SK-N-SH (cell line): ENCODE data around the gene MDM4. TPM values are rescaled to one million over a fixed set of nuclear protein-coding genes. Genes with fewer than 3 reads are reported as not detected.
A peak's percentile ranks its signal among the peaks of the same experiment; 100 is the strongest.

Experiments
- CTCF ChIA-PET: fragments of 300-600, 350-600 bp; formaldehyde crosslinking; extraction: SDS; loops from one replicate; lab custom pipeline; 2021; lab: Yijun Ruan, JAX
- POLR2A ChIA-PET: fragments of 350-600 bp; sonication (Branson Sonifier 250); formaldehyde crosslinking; extraction: SDS; loops from one replicate; lab custom pipeline; 2020; ENCODE audit warnings: antibody characterized with exemption, inconsistent platforms; lab: Yijun Ruan, JAX
- DNase-seq: peaks from one replicate; pipeline ENCODE4 v3.0.0; 2012
- H2AFZ ChIP-seq: fragments of 200-600 bp; sonication (generic); 2 replicates; pipeline ENCODE4 v1.8.1; 2016; ENCODE audit warnings: antibody characterized with exemption, mild to moderate bottlenecking, low read depth
- H3F3A ChIP-seq: fragments of 200-600 bp; sonication (generic); replicated peaks from 2 replicates; pipeline ENCODE3; 2016; ENCODE audit warnings: antibody characterized with exemption, mild to moderate bottlenecking; ENCODE audit not compliant: insufficient read depth
- H3K27ac ChIP-seq, 2 experiments: fragments of 200-500 bp in 1 of 2; fragments of 200-600 bp in 1 of 2; sonication (Bioruptor generic) in 1 of 2; sonication (generic), shearing (Covaris generic) in 1 of 2; 2 replicates each; pipeline versions ENCODE4 v1.5.1 to v1.6.1; 2014 to 2016; ENCODE audit warnings: low read depth in 2 of 2, inconsistent platforms in 1 of 2, low read length in 1 of 2, mild to moderate bottlenecking in 1 of 2, mixed read lengths in 1 of 2
- H3K27me3 ChIP-seq: fragments of 200-600 bp; sonication (generic), shearing (Covaris generic); 2 replicates; pipeline ENCODE4 v1.6.1; 2016; ENCODE audit warnings: mixed run types; ENCODE audit not compliant: insufficient read depth
- H3K36me3 ChIP-seq, 2 experiments: fragments of 200-500 bp in 1 of 2; fragments of 200-600 bp in 1 of 2; sonication (Bioruptor generic) in 1 of 2; sonication (generic) in 1 of 2; replicated peaks in 1 of 2; 2 replicates each; pipeline versions ENCODE3 to v1.5.1; 2014 to 2016; ENCODE audit warnings: low read length in 1 of 2, mild to moderate bottlenecking in 1 of 2; ENCODE audit not compliant: insufficient read depth in 2 of 2, control insufficient read depth in 1 of 2
- H3K4me1 ChIP-seq, 2 experiments: fragments of 200-500 bp in 1 of 2; fragments of 200-600 bp in 1 of 2; sonication (Bioruptor generic) in 1 of 2; sonication (generic), shearing (Covaris generic) in 1 of 2; 2 replicates each; pipeline versions ENCODE4 v1.5.1 to v1.6.1; 2014 to 2016; ENCODE audit warnings: low read depth in 1 of 2, low read length in 1 of 2, mixed run types in 1 of 2; ENCODE audit not compliant: insufficient read depth in 2 of 2, control insufficient read depth in 1 of 2
- H3K4me2 ChIP-seq: fragments of 200-600 bp; sonication (generic), shearing (Covaris generic); 2 replicates; pipeline ENCODE4 v1.6.1; 2017; ENCODE audit warnings: mixed run types
- H3K4me3 ChIP-seq, 2 experiments: fragments of 200-500 bp in 1 of 2; fragments of 200-600 bp in 1 of 2; sonication (Bioruptor generic) in 1 of 2; sonication (generic), shearing (Covaris generic) in 1 of 2; 2 replicates each; pipeline versions ENCODE4 v1.5.1 to v1.8.1; 2014 to 2016; ENCODE audit warnings: low read depth in 2 of 2, inconsistent platforms in 1 of 2, low read length in 1 of 2, mild to moderate bottlenecking in 1 of 2, mixed read lengths in 1 of 2, moderate library complexity in 1 of 2
- H3K79me2 ChIP-seq: fragments of 200-600 bp; sonication (generic); 2 replicates; pipeline ENCODE4 v1.8.1; 2017; ENCODE audit warnings: mild to moderate bottlenecking; ENCODE audit not compliant: insufficient read depth
- H3K9ac ChIP-seq: fragments of 200-600 bp; sonication (generic); 2 replicates; pipeline ENCODE4 v1.6.1; 2017; ENCODE audit warnings: mixed run types
- H3K9me2 ChIP-seq: fragments of 200-600 bp; sonication (generic); 2 replicates; pipeline ENCODE4 v1.6.1; 2017; ENCODE audit warnings: mixed run types
- H3K9me3 ChIP-seq: fragments of 200-600 bp; sonication (generic); 2 replicates; pipeline ENCODE4 v1.6.1; 2017; ENCODE audit warnings: mixed run types, mild to moderate bottlenecking, moderate library complexity
- H4K20me1 ChIP-seq: fragments of 200-600 bp; sonication (generic); 2 replicates; pipeline ENCODE4 v1.6.1; 2017; ENCODE audit warnings: mild to moderate bottlenecking, mixed run types; ENCODE audit not compliant: insufficient read depth
- CHD2 ChIP-seq: fragments of 150-350 bp; IDR thresholded peaks from 2 replicates; pipeline ENCODE4 v1.6.1; 2018; ENCODE audit warnings: low read length; ENCODE audit not compliant: partially characterized antibody
- ELF1 ChIP-seq: IDR thresholded peaks from 2 replicates; pipeline ENCODE4 v1.4.0; 2012
- EP300 ChIP-seq, 2 experiments: IDR thresholded peaks; 2 replicates each; pipeline versions ENCODE4 v1.4.0 to v1.6.1; 2012; ENCODE audit warnings: borderline replicate concordance in 1 of 2, low read depth in 1 of 2, low read length in 1 of 2
- EZH2phosphoT487 ChIP-seq: fragments of 200-600 bp; sonication (generic); IDR thresholded peaks from 2 replicates; pipeline ENCODE4 v1.6.1; 2017; ENCODE audit warnings: low read depth, mixed run types, mild to moderate bottlenecking, antibody characterized with exemption, moderate library complexity, borderline replicate concordance
- FOSL2 ChIP-seq: IDR thresholded peaks from 2 replicates; pipeline ENCODE4 v1.4.0; 2012; ENCODE audit warnings: low read depth, mild to moderate bottlenecking, moderate library complexity, borderline replicate concordance
- FOXM1 ChIP-seq: IDR thresholded peaks from 2 replicates; pipeline ENCODE4 v1.4.0; 2012; ENCODE audit warnings: low read depth, mild to moderate bottlenecking
- GATA2 ChIP-seq: sonication (generic); formaldehyde crosslinking; IDR thresholded peaks from 2 replicates; pipeline ENCODE4 v1.5.0; 2020; ENCODE audit warnings: mild to moderate bottlenecking, missing genetic modification reagents
- JUND ChIP-seq: IDR thresholded peaks from 2 replicates; pipeline ENCODE4 v1.4.0; 2012
- MXI1 ChIP-seq: IDR thresholded peaks from 2 replicates; pipeline ENCODE4 v1.6.1; 2012; ENCODE audit warnings: mild to moderate bottlenecking, low read depth, low read length, improper control_type of control experiment
- POLR2AphosphoS5 ChIP-seq: IDR thresholded peaks from 2 replicates; pipeline ENCODE4 v1.6.1; 2012; ENCODE audit warnings: low read depth, low read length
- RCOR1 ChIP-seq: fragments of 150-350 bp; IDR thresholded peaks from 2 replicates; pipeline ENCODE4 v1.6.1; 2017; ENCODE audit warnings: antibody characterized with exemption, low read length
- RFX5 ChIP-seq: IDR thresholded peaks from 2 replicates; pipeline ENCODE4 v1.6.1; 2012; ENCODE audit warnings: mild to moderate bottlenecking, improper control_type of control experiment, low read length
- RXRA ChIP-seq: IDR thresholded peaks from 2 replicates; pipeline ENCODE4 v1.4.0; 2012; ENCODE audit warnings: low read depth, mild to moderate bottlenecking, borderline replicate concordance
- SIN3A ChIP-seq: IDR thresholded peaks from 2 replicates; pipeline ENCODE4 v1.6.1; 2012; ENCODE audit warnings: low read depth, mild to moderate bottlenecking, low read length, moderate library complexity, borderline replicate concordance
- SMC3 ChIP-seq: IDR thresholded peaks from 2 replicates; pipeline ENCODE4 v1.6.1; 2012; ENCODE audit warnings: low read depth, low read length, improper control_type of control experiment
- TCF12 ChIP-seq: IDR thresholded peaks from 2 replicates; pipeline ENCODE4 v1.4.0; 2012
- TEAD4 ChIP-seq: IDR thresholded peaks from 2 replicates; pipeline ENCODE4 v1.4.0; 2012; ENCODE audit warnings: mild to moderate bottlenecking, borderline replicate concordance; ENCODE audit not compliant: insufficient read depth
- WGBS: methylation state at CpG from one replicate; pipeline ENCODE4 v1.1.6; 2017; ENCODE audit warnings: low lambda C conversion rate; 5-methylcytosine and 5-hydroxymethylcytosine counted together
- polyA plus RNA-seq, 3 experiments: library from polyadenylated mRNA; depleted of rRNA; stranded (reverse); fragments of >200 nt; gene quantifications; 2 replicates each; pipeline ENCODE4 v1.2.3, GENCODE V29; 2012
- TF ChIP-seq, protein P1 (sequence below): fragments of 150-350 bp; IDR thresholded peaks from 2 replicates; pipeline ENCODE4 v1.6.1; 2017; ENCODE audit warnings: antibody characterized with exemption, low read length, low read depth, borderline replicate concordance
- TF ChIP-seq, protein P2 (sequence below): fragments of 150-350 bp; IDR thresholded peaks from 2 replicates; pipeline ENCODE4 v1.6.1; 2016; ENCODE audit warnings: mild to moderate bottlenecking, low read depth, low read length
- TF ChIP-seq, protein P3 (sequence below): IDR thresholded peaks from 2 replicates; pipeline ENCODE4 v1.4.0; 2012; ENCODE audit warnings: low read depth
- TF ChIP-seq, protein P4 (sequence below): IDR thresholded peaks from 2 replicates; pipeline ENCODE4 v1.4.0; 2012; ENCODE audit warnings: low read depth, borderline replicate concordance
- TF ChIP-seq, protein P5 (sequence below): IDR thresholded peaks from 2 replicates; pipeline ENCODE4; 2012

MDM4 gene
- polyA plus RNA-seq, 1 of the 3 experiments (the other 2 are of a cell fraction) = 6.2 TPM

DNA sequence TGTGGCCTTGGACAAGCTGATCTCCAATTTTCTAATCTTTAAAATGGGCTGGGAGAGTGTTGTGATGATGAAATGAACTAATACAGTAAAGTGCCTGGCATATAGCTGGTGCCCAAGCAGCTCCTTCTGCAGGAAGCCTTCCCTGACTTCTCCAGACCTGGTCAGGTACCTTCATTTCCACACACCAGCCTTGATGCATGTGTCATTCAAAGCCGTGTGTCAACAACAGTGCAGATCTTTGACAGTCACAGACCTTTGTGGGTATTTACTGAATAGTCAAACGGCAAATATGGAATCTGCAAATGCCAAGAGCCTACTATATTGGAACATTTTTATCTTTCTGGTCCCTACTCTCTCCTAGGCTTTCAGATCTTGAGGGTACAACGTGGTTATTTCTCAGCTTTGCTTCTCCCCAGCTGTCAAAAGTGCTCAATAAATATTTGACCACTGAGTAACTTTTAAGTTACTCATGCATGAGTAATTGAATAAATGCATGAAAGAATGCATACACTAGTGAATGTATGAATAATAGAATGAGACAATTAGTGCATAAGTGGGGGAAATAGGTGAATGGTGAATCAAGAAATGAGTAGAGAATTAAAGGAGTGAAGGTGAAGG lies 75.4 kb downstream of the MDM4 start:
- 23% methylated on average over 3 of the region's 3 CpGs for WGBS
- POLR2A ChIA-PET = no interaction called here

DNA sequence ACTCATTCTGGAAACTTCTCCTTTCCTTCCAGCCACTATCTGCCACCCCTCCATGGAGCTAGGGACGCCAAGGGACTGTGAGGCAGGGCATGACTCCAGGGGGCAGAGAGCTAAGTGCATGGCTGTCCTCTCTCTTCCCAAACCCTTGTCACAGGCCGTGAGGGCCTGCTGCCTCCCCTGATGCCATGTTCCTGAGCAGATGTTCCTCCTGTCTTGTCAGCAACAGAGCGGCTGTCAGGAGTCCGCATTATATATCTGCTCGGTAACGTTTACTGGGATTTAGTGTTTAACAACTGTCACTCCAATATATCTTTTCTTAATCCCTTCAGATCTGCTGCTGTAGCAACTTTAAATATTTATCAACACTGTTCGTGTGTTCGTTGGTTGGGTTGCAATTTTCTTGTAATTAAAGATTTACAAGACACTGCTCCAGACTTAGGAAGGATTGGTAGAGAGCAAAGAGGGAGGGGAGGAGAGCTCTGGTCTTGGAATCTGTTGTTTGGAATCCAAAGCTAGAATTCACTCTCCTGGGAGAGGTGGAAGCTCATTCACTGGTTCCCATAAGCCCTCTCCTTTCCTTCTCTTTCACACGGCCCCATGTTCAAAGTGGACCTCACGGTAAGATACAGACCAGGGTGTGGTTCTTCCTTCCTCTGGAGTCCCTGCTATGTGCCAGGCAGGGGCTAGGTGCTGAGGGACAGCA lies 76.2 kb downstream of the MDM4 start:
- Histone ChIP-seq H3K4me3 (no peak overlapping the region), H4K20me1 (no peaks in the 10 kb centered on the region), H3K27me3 (no peaks in the 10 kb centered on the region), H3K79me2 (no peaks in the 10 kb centered on the region), H3K36me3 (no peaks in the 10 kb centered on the region), H3K4me2 (no peak overlapping the region), H3F3A (peaks cover 8% of the 10 kb centered on the region), H3K27ac (no peak overlapping the region), H3K4me1 (peaks cover 0 to 14% of the 10 kb centered on the region in 2 experiments; a peak in 1 of 4 replicates), H3K9ac (no peak overlapping the region), H3K9me2 (no peaks in the 10 kb centered on the region), H2AFZ (no peak overlapping the region), H3K9me3 (no peaks in the 10 kb centered on the region)
- 87% methylated on average over 10 of the region's 10 CpGs for WGBS
- ChIA-PET POLR2A (no interaction called here), CTCF (interaction anchor here (0.9 to 1.7 kb wide), 4 partner anchors 153 to 215 kb away, joined by 3 to 5 read pairs (median 3); no protein-coding TSS in a partner anchor)
- DNase-seq = no peak
- TF ChIP-seq CHD2 (no peak), RFX5 (no peak), ELF1 (no peak), FOXM1 (no peak), RCOR1 (no peak), GATA2 (CRISPR knock-in tag) (no peak), SIN3A (no peak), TEAD4 (no peak), SMC3 (no peak), EZH2phosphoT487 (no peak)
- TF ChIP-seq, protein P1, sequence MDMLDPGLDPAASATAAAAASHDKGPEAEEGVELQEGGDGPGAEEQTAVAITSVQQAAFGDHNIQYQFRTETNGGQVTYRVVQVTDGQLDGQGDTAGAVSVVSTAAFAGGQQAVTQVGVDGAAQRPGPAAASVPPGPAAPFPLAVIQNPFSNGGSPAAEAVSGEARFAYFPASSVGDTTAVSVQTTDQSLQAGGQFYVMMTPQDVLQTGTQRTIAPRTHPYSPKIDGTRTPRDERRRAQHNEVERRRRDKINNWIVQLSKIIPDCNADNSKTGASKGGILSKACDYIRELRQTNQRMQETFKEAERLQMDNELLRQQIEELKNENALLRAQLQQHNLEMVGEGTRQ = no peak
- TF ChIP-seq, protein P2, sequence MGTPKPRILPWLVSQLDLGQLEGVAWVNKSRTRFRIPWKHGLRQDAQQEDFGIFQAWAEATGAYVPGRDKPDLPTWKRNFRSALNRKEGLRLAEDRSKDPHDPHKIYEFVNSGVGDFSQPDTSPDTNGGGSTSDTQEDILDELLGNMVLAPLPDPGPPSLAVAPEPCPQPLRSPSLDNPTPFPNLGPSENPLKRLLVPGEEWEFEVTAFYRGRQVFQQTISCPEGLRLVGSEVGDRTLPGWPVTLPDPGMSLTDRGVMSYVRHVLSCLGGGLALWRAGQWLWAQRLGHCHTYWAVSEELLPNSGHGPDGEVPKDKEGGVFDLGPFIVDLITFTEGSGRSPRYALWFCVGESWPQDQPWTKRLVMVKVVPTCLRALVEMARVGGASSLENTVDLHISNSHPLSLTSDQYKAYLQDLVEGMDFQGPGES = no peak
- TF ChIP-seq, protein P3, sequence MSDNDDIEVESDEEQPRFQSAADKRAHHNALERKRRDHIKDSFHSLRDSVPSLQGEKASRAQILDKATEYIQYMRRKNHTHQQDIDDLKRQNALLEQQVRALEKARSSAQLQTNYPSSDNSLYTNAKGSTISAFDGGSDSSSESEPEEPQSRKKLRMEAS = no peak

More for the DNA sequence above, 75.4 kb downstream of the MDM4 start:
- TF ChIP-seq FOSL2 (peak; percentile 96), ELF1 (no peak), RXRA (peak; percentile 33; the same call in 1 of the 2 replicates), JUND (peak; percentile 89), EP300 (IDR thresholded peaks at IDR 0.05; ENCODE audit: borderline replicate concordance in 1 of 2, low read depth in 1 of 2, low read length in 1 of 2) (peak in 1 of 2 experiments; percentile 20; a peak in 1 of 4 replicates), TEAD4 (peak; percentile 77; the same call in 1 of the 2 replicates), POLR2AphosphoS5 (peak; percentile 54; the same call in 1 of the 2 replicates), TCF12 (peak; percentile 73), MXI1 (no peak)
- TF ChIP-seq, protein P3 = peak; percentile 46
- TF ChIP-seq, protein P4, sequence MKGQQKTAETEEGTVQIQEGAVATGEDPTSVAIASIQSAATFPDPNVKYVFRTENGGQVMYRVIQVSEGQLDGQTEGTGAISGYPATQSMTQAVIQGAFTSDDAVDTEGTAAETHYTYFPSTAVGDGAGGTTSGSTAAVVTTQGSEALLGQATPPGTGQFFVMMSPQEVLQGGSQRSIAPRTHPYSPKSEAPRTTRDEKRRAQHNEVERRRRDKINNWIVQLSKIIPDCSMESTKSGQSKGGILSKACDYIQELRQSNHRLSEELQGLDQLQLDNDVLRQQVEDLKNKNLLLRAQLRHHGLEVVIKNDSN = no peak
- TF ChIP-seq, protein P5, sequence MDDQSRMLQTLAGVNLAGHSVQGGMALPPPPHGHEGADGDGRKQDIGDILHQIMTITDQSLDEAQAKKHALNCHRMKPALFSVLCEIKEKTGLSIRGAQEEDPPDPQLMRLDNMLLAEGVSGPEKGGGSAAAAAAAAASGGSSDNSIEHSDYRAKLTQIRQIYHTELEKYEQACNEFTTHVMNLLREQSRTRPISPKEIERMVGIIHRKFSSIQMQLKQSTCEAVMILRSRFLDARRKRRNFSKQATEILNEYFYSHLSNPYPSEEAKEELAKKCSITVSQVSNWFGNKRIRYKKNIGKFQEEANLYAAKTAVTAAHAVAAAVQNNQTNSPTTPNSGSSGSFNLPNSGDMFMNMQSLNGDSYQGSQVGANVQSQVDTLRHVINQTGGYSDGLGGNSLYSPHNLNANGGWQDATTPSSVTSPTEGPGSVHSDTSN = peak; percentile 73
- no peak for DNase-seq
- Histone ChIP-seq H2AFZ (no peak overlapping the region), H3K9me2 (no peaks in the 10 kb centered on the region), H3K9ac (no peak overlapping the region), H3F3A (peaks cover 8% of the 10 kb centered on the region), H3K79me2 (no peaks in the 10 kb centered on the region), H3K27me3 (no peaks in the 10 kb centered on the region), H3K4me3 (no peak overlapping the region), H3K27ac (no peak overlapping the region), H3K4me2 (peak overlapping the region; percentile 25; the same call in 1 of the 2 replicates), H4K20me1 (no peaks in the 10 kb centered on the region), H3K9me3 (no peaks in the 10 kb centered on the region), H3K36me3 (no peaks in the 10 kb centered on the region), H3K4me1 (peaks cover 0 to 14% of the 10 kb centered on the region in 2 experiments; a peak in 1 of 4 replicates)
- CTCF ChIA-PET = interaction anchor here (1.1 to 1.7 kb wide), 2 partner anchors 200 to 216 kb away, joined by 3 to 5 read pairs; no protein-coding TSS in a partner anchor
